Measurements from ENCODE around the gene ADAM10.

The ADAM10 gene

GRCh38 chr15:58549013-58549784 lies 200.3 kb downstream of the ADAM10 start:
- DNase-seq, result no peak

DNA sequence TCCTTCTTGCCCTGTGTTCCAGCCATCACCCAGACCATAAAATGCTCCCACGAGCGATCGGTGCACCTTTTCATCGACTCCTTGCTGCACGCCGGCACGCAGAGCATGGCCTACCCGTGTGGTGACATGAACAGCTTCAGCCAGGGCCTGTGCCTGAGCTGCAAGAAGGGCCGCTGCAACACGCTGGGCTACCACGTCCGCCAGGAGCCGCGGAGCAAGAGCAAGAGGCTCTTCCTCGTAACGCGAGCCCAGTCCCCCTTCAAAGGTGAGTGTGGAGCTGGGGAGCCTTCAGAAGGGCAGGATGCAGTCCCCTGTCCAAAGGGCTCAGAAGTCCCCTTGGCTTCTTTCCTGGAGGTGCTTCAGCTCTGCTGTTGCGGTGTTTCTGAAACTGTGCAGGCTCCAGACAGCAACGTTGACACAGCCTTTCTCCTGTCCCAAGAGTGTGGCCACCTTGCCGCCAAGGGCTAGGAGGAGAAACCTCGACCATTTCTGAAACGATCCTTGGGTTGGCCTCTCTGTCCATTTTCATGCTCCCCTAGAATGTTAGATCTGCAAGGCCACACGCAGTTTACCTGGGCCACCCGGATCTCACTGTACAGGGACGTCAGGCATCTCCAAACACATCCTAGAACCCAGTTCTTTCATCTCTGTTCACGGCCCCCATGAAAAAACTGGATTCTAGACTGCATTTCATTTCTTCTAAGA lies 201.0 kb downstream of the ADAM10 start:
- DNase-seq, result no peak

DNA sequence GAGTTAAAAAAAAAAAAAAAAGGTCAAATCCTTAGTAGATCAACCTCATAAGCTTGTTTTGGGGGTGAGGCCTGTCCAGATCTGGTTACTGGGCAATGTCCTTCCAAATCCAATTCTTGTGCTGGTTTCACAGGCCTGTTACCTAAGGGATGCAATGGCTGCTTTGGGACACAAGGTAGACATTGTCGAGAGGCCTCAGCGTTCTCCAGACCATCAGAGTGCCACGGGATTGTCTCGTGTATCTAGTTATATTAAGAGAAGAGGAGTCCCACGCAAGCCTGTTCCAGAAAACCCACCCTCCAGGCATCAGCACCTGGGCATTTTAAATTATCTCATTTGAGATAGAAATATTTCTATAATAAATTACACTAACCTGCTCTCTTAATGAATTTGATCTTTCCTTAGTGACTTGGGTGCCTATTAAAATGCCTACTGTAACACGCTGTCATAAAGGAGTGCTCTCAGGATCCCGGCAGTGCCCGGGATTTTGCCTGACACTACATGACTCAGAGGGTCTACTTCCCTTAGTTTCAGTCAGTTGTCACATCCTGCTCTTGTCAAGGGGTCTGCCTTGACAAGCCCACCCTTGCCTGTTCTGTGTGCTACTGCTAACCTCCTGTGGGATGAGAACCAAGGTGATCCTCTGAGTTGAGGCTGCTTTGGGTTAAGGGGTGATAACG lies 201.7 kb downstream of the ADAM10 start:
- DNase-seq, result no peak

DNA sequence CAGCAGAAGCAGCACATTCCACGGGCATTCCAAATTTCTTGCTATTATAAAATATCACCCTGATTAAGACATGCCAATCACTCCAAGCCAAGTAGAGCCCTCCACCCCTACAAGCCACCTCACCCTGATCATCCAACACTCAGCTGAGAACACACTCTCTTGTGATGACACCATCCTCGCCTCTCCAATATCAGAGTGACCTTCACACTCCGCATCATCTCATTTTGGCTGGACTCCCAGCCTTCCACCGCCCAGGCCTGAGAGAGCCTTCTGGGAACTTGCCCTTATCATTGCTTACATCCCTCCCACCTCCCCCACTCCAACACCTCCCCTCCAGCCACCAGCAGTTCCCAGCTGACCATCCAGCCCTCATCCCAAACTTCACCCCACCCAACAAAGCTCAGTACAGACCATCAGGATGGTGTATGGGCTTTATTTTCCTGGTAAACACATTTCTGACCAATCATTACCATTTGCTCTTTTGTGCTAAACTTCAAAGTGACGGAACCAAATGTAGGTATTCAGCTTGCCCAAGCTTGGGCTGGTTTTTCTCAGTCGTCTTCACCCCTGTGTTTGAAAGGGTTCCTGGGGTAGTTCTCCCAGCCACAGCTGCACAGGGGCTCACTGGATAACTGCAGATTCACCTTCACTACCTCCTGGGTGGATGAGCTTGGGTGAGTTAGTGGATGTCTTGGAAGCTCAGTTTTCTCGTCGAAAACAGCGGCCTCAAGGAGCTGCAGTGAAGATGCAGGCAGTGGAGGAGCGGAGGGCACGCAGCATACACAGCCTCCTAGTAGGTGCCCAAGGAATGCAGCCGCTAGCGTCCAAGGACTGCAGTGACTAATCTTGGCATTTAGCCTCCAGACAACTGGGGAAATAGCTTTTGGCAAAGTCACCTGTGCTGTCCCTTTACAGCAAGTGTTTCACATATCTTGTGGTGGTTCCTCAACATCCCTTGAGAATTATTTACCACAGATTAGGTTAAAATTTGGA lies 202.6 kb downstream of the ADAM10 start:
- DNase-seq, result no peak

GRCh38 chr15:58546066-58546591 lies 203.4 kb downstream of the ADAM10 start:
- DNase-seq, result no peak

- no peak for DNase-seq
Observed at GRCh38 chr15:58545307-58546065, 204.0 kb downstream of the ADAM10 start.

GRCh38 chr15:58544756-58545155 lies 204.8 kb downstream of the ADAM10 start:
- DNase-seq, result no peak

DNA sequence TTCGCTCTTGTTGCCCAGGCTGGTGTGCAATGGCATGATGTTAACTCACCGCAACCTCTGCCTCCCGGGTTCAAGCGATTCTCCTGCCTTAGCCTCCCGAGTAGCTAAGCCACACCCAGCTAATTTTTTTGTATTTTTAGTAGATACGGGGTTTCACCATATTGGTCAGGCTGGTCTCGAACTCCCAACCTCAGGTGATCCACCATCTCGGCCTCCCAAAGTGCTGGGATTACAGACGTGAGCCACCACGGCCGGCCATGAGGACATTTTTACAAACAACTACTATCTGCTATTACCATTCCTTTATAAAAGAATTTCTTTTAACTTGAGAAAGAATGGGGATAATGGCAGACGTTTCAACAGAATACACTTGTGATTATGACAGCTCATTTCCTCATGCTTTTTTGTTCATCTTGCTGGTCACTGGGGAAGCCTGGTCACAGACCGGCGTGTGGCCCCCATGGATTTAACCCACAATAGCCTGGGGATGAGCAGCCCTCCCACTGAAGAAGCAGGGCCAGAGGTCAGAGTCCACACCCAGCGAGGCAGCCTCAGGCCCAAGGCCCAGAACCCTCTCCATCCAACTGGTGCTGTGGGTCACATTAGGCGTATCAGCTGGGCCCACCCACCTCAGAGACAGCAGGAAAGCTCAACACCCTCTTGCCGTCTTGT lies 205.7 kb downstream of the ADAM10 start:
- DNase-seq, result no peak

DNA sequence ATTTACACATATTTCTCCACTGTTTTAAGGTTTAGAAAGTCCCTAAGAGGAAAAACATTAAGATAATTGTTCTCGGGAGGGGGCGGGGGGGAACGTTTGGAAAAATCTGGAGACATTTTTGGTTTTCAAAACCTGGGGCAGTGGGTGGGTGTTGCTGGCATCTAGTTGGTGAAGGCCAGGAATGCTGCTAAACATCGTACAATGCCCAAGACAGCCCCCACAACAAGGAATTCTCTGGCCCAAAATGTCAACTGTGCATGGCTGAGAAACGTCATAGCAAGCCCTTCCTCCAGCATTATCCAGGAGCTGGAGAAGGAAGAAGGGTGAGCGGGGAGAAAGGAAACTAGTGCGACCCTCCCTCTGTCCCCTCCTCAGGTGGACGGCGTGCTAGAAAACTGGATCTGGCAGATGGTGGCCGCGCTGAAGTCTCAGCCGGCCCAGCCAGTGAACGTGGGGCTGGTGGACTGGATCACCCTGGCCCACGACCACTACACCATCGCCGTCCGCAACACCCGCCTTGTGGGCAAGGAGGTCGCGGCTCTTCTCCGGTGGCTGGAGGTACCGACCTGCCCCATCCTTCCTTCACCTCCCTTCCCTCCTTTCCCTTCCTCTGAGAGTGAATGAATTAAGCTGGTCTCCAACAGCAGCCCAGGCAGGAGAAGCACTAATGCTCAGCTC lies 208.0 kb downstream of the ADAM10 start:
- DNase-seq, result no peak

DNA sequence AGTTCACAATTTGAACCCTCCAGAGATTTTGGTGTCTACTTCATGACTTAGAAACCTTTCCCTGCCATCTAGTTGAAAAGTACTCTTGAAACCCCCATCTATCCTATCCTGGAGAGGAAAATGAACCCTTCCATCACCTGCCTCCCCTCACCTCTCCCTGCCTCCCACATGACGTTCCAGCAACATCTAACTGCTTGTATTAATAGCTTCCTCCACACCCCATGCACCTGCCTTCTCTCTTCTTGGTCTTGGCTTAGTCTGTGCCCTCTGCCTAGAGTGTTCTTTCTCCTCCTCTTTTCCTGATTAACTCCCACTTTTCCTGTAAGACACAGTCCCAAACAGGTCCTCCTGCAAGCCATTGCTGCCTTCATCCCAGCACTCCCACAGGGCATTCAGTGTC lies 210.0 kb downstream of the ADAM10 start:
- DNase-seq, result no peak

DNA sequence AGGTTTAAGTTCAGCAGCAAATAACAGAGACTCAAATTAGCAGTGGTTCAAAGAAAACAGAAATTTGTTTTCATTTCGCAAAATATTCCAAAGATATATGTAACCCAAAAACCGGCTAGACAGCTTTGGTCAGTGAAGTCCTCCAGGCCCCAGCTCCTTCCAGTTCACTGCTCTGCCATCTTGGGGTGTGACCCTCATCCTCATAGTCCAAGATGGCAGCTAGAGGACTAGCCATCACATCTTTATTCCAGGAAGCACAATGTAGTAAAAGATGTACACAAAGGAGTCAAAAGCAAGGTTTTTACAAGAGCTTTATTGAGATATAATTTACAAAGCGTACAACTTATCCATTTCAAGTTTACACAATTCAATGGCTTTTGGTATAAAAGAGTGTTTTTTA lies 210.6 kb downstream of the ADAM10 start:
- DNase-seq, result no peak

All from effector CD4-positive, alpha-beta T cell (primary cell).